HEK293T (cell line): ENCODE measurements around the gene TRIM44.

Experiments
- ARNT ChIP-seq: fragments of 450-650 bp; IDR thresholded peaks from 2 replicates; pipeline ENCODE4 v1.6.1; 2017; ENCODE audit warnings: mild to moderate bottlenecking
- BHLHE40 ChIP-seq: fragments of 450-650 bp; IDR thresholded peaks from 2 replicates; pipeline ENCODE4 v1.6.1; 2016; ENCODE audit warnings: mild to moderate bottlenecking, moderate library complexity, borderline replicate concordance
- ELF4 ChIP-seq: fragments of 450-650 bp; IDR thresholded peaks from 2 replicates; pipeline ENCODE4 v1.6.1; 2017; ENCODE audit warnings: antibody characterized with exemption
- FOXA1 ChIP-seq: fragments of 450-650 bp; IDR thresholded peaks from 2 replicates; pipeline ENCODE4 v1.6.1; 2016; ENCODE audit warnings: mild to moderate bottlenecking
- FOXK2 ChIP-seq: fragments of 450-650 bp; IDR thresholded peaks from 2 replicates; pipeline ENCODE4 v1.6.1; 2016; ENCODE audit warnings: mild to moderate bottlenecking
- FOXM1 ChIP-seq: fragments of 450-650 bp; IDR thresholded peaks from 2 replicates; pipeline ENCODE4 v1.6.1; 2017; ENCODE audit warnings: mild to moderate bottlenecking, borderline replicate concordance
- HDGF ChIP-seq: fragments of 450-650 bp; IDR thresholded peaks from 2 replicates; pipeline ENCODE4 v1.6.1; 2017; ENCODE audit warnings: antibody characterized with exemption, borderline replicate concordance
- L3MBTL2 ChIP-seq: fragments of 450-650 bp; conservative IDR thresholded peaks from 2 replicates; pipeline ENCODE4 v1.6.1; 2016; ENCODE audit warnings: mild to moderate bottlenecking
- NFRKB ChIP-seq: fragments of 450-650 bp; IDR thresholded peaks from 2 replicates; pipeline ENCODE4 v1.6.1; 2016; ENCODE audit warnings: mild to moderate bottlenecking, moderate library complexity
- PKNOX1 ChIP-seq: fragments of 450-650 bp; IDR thresholded peaks from 2 replicates; pipeline ENCODE4 v1.6.1; 2016
- SP1 ChIP-seq: fragments of 450-650 bp; IDR thresholded peaks from 2 replicates; pipeline ENCODE4 v1.6.1; 2017
- SUZ12 ChIP-seq: fragments of 450-650 bp; IDR thresholded peaks from 2 replicates; pipeline ENCODE4 v1.6.1; 2016; ENCODE audit warnings: mild to moderate bottlenecking
- TARDBP ChIP-seq: fragments of 450-650 bp; IDR thresholded peaks from 2 replicates; pipeline ENCODE4 v1.6.1; 2016
- ZNF384 ChIP-seq: fragments of 450-650 bp; IDR thresholded peaks from 2 replicates; pipeline ENCODE4 v1.6.1; 2016

GRCh38 chr11:35850191-35850590, 187.6 kb downstream of the TRIM44 start:
- TF ChIP-seq TARDBP = no peak
- TF ChIP-seq HDGF = no peak
- no peak for TF ChIP-seq ARNT
- no peak for TF ChIP-seq L3MBTL2
- no peak for TF ChIP-seq FOXK2
- no peak for TF ChIP-seq SP1
- TF ChIP-seq FOXM1 = no peak
- no peak for TF ChIP-seq FOXA1
- no peak for TF ChIP-seq ZNF384
- TF ChIP-seq PKNOX1 = no peak
- TF ChIP-seq SUZ12 = no peak
- TF ChIP-seq BHLHE40 = no peak
- no peak for TF ChIP-seq ELF4
- TF ChIP-seq NFRKB = no peak
